HL-60 (cell line): Measurements from ENCODE around the gene TOP3B.

ENCODE experiments used
- DNase-seq, 2 experiments: peaks; one replicate each; pipeline ENCODE4 v3.0.0-alpha.2; 2010 to 2020; ENCODE audit warnings: low read depth in 1 of 2, low spot score in 1 of 2
- H3K27ac ChIP-seq: fragments of 250-450 bp; sonication (Bioruptor Pico); replicated peaks from 2 replicates; pipeline ENCODE4 v1.5.1; 2020; ENCODE audit warnings: mild to moderate bottlenecking, moderate library complexity
- H3K27me3 ChIP-seq: fragments of 250-450 bp; sonication (Bioruptor Pico); 2 replicates; pipeline ENCODE4 v1.5.1; 2021; ENCODE audit warnings: mild to moderate bottlenecking, moderate library complexity; ENCODE audit not compliant: insufficient read depth, poor library complexity, severe bottlenecking
- H3K4me3 ChIP-seq: replicated peaks from 2 replicates; pipeline ENCODE4 v1.5.1; 2011; ENCODE audit warnings: mild to moderate bottlenecking, control low read depth, low read length; ENCODE audit not compliant: insufficient read depth
- CTCF ChIP-seq: IDR thresholded peaks from one replicate; pipeline ENCODE4 v1.5.1; 2011; ENCODE audit warnings: low read length, control low read depth, inconsistent platforms; ENCODE audit not compliant: insufficient read depth
- GABPA ChIP-seq: IDR thresholded peaks from 2 replicates; pipeline ENCODE4 v1.6.1; 2012; ENCODE audit warnings: low read depth
- POLR2AphosphoS5 ChIP-seq: IDR thresholded peaks from 2 replicates; pipeline ENCODE4 v1.6.1; 2012; ENCODE audit warnings: low read depth
- SPI1 ChIP-seq: IDR thresholded peaks from 2 replicates; pipeline ENCODE4 v1.6.1; 2012; ENCODE audit warnings: low read depth, mild to moderate bottlenecking, borderline replicate concordance
- TF ChIP-seq, protein P1 (sequence below): IDR thresholded peaks from 2 replicates; pipeline ENCODE4 v1.6.1; 2012; ENCODE audit warnings: low read depth; ENCODE audit not compliant: insufficient replicate concordance

TOP3B gene

GRCh38 chr22:21927174-21927823, 55.3 kb downstream of the TOP3B start:
- TF ChIP-seq SPI1, result no peak
- Histone ChIP-seq H3K27me3 (no peaks in the 10 kb centered on the region), H3K4me3 (no peak overlapping the region), H3K27ac (no peak overlapping the region)
- no peak for DNase-seq

DNA sequence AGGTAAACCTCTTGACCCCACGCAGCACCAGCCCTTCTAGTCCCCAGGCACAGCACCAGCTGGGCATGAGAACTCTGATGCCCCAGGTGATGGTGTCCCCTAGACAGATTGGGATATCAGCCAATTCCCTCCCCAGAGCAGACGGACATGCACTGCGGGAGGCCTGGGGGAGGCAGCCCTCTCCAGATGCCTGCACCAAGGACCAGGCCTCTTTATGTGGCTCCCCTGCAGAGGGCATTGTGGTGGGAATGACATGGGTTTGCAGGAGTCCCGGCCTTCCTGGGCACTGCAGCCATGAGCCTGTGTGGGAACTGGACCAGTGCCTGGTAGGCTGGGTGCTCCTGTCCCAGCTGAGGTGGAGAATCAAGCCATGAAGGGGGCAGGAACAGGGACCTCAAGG, 55.9 kb downstream of the TOP3B start:
- Histone ChIP-seq H3K27ac (no peak overlapping the region), H3K27me3 (no peaks in the 10 kb centered on the region), H3K4me3 (no peak overlapping the region)
- DNase-seq, result no peak
- TF ChIP-seq GABPA, result no peak
- TF ChIP-seq, protein P1, sequence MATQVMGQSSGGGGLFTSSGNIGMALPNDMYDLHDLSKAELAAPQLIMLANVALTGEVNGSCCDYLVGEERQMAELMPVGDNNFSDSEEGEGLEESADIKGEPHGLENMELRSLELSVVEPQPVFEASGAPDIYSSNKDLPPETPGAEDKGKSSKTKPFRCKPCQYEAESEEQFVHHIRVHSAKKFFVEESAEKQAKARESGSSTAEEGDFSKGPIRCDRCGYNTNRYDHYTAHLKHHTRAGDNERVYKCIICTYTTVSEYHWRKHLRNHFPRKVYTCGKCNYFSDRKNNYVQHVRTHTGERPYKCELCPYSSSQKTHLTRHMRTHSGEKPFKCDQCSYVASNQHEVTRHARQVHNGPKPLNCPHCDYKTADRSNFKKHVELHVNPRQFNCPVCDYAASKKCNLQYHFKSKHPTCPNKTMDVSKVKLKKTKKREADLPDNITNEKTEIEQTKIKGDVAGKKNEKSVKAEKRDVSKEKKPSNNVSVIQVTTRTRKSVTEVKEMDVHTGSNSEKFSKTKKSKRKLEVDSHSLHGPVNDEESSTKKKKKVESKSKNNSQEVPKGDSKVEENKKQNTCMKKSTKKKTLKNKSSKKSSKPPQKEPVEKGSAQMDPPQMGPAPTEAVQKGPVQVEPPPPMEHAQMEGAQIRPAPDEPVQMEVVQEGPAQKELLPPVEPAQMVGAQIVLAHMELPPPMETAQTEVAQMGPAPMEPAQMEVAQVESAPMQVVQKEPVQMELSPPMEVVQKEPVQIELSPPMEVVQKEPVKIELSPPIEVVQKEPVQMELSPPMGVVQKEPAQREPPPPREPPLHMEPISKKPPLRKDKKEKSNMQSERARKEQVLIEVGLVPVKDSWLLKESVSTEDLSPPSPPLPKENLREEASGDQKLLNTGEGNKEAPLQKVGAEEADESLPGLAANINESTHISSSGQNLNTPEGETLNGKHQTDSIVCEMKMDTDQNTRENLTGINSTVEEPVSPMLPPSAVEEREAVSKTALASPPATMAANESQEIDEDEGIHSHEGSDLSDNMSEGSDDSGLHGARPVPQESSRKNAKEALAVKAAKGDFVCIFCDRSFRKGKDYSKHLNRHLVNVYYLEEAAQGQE, result no peak
- TF ChIP-seq POLR2AphosphoS5, result no peak
- no peak for TF ChIP-seq CTCF
- TF ChIP-seq SPI1, result no peak

- H3K4me3 ChIP-seq, result no peak overlapping the region
- H3K27me3 ChIP-seq, result no peaks in the 10 kb centered on the region
- TF ChIP-seq CTCF (no peak), SPI1 (no peak), POLR2AphosphoS5 (no peak), GABPA (no peak)
- TF ChIP-seq, protein P1, result no peak
- H3K27ac ChIP-seq, result no peak overlapping the region
- DNase-seq, result no peak
These were observed 59.4 kb downstream of the TOP3B start for GRCh38 chr22:21923163-21923561.

GRCh38 chr22:21922370-21923162, 60.0 kb downstream of the TOP3B start:
- no peak overlapping the region for H3K4me3 ChIP-seq
- DNase-seq, result no peak
- no peaks in the 10 kb centered on the region for H3K27me3 ChIP-seq
- H3K27ac ChIP-seq, result no peak overlapping the region
- no peak for TF ChIP-seq POLR2AphosphoS5
